HG03060 (cell line): Measurements from ENCODE around the gene SPR.
"Not testable (repeated sequence)": the region's sequence is repeated elsewhere in the genome, so short reads cannot be mapped to it uniquely, and the experiment has no call there.

Source experiments
- ATAC-seq: cut with Tn5 transposase; IDR thresholded peaks from one replicate; pipeline ENCODE4 v1.9.1; 2021; ENCODE audit warnings: low read depth, moderate number of reproducible peaks; ENCODE audit not compliant: unreplicated experiment

The SPR gene

DNA sequence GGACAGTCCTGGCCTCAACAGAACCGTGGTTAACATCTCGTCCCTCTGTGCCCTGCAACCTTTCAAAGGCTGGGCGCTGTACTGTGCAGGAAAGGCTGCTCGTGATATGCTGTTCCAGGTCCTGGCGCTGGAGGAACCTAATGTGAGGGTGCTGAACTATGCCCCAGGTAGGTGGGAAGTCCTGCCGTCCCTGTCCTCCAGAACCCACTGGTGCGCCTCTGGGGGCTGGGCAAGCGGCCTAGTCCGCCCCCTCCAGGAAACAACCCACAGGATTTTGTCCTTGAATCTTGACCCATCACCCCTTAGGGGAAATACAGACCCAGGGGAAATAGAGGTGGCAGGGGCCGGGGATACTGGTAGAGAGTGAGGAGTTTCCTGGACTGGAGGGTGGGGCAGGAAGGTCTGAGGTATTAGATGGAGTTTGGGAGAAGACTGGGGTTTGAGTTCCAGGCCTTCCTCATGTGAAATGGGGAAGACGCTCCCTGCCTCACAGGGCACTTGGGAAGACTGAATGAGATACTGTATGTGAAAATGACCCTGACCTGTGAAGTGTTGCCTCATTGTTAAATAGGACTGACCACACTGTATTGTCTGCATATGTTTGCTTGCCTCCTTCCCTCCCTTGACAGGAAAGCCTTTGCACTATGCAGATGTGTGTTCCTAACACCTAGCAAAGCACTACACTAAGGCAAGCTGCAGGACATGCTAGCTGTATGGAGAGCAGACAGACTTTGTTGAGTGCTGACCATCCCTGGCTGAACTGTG, 1.4 kb downstream of the SPR start:
- ATAC-seq, result no peak

GRCh38 chr2:72889991-72890390, 2.8 kb downstream of the SPR start:
- no peak for ATAC-seq

GRCh38 chr2:72891091-72891818, 4.0 kb downstream of the SPR start:
- no peak for ATAC-seq

DNA sequence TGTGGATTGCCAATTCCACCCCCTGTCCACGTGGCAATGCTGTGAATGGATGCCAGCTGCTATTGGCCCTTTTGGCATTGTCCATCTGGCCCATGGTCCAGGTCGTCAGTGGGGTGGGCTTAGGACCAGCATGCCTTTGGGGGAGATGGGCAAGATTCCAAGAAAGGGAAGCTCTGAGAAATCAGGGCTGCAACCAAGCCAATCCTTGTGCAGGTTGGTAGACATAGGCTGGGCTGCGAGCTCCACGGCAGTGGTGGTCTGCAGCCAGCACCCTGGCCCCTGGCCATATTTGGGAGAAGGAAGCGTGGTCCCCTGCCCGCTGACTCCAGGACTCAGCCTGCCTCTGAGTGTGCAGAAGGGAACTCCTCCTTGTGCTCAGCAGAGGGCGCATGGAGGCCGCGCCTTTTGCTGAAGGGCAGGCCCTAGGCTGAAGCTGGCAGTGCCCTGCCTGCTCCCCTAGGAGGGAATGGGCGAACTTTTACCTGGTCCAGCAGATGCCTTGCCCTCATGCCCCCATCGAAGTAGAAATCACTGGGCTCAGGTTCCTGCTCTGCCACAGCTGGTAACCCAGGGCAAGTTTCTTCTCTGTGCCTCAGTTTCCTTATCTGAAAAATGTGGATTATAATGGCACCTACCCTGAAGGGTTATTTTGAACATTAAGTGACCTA, 5.4 kb downstream of the SPR start:
- peak; percentile 47 for ATAC-seq

DNA sequence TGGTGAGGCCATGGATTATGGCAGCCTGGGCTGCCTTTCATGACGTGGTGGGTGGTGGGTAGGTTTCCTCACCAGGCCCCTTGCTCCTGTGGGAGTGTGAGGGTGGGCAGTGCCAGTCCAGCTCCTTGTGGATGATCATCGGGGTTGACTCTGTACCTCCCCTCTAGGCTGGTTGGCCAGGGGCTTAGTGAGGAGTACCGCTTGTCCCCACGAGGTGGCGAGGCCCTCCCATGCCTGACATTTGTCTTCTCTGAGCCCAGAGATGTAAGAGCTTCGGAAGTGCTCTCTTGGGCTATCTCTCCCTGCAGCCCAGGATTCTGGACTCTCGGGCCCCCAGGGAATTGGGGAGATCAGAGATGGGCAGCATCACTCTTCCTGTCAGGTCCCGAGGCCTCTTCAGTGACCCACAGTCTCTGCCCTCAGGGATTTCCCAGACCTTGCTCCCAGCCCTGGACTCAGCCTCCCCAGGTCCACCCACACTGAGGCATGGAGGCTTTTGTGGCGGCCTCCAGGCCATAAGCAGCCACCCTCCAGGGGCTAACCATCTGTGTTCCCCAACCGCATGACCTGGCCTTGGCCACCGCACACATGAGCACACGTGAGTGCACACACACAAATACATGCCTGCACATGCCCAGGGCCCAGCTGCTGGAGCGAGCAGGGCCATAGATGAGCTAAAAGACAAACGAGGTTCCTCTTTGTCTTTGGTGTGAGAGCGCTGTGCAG, 6.5 kb downstream of the SPR start:
- peak; percentile 56 for ATAC-seq

DNA sequence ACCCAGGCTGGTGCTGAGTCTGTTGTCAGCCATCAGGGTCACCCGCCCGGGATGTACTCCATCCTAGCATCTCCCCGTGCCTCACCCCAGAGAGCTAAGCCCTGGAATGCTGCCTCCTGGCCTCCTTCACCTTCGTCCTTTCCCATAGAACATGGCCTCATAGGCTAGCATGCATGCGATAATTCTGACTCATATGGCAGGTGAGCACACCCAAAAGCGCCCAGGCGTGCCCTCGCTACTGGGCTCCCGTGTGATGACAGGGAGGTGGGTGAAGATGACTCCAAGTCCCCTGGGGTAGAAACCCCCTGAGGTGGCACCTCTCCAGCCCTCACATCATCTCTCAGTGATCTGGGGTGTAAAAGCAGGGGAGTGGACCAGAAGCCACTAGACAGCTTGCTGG, 7.3 kb downstream of the SPR start:
- ATAC-seq, result no peak

DNA sequence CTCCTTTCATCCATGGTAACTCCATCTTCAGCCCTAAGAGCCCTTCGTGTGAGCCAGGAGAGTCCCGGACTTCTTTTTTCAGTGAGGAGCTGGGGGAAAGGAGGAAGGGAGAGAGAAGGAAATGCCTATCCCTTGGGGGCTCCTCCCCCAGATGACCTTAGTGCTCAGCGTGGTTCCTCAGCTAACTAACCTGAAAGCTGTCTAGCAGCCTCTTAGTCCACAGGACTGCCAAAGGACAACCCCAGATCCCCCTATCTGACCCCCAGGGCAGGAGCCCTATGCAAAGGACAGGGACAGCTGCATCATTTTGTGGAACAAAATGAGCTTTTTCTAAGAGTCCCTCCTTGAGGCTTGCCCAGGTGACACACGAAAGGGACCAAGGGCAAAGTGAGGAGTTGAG, 7.9 kb downstream of the SPR start:
- no peak for ATAC-seq

- ATAC-seq, result no peak
Measured at GRCh38 chr2:72895759-72896281, 8.6 kb downstream of the SPR start.

DNA sequence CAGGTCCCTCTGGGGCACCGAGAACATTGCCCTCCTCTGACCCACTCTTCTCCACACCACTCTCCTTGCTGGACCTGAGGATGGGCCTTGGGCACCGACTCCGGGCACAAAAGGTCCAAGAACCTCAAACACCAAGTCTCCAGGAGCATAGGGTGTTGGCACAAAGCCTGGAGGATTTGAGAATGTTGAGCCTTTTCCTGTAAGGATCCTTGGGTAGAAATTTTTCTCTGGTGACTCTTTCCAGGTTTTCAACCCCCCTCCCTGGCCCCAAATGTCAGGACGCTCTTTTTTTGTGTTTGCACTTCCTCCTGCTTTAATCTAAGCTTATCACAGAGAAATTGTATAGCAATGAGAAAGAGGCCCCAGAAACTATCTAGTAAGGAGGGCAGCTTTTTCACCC, 9.2 kb downstream of the SPR start:
- no peak for ATAC-seq

DNA sequence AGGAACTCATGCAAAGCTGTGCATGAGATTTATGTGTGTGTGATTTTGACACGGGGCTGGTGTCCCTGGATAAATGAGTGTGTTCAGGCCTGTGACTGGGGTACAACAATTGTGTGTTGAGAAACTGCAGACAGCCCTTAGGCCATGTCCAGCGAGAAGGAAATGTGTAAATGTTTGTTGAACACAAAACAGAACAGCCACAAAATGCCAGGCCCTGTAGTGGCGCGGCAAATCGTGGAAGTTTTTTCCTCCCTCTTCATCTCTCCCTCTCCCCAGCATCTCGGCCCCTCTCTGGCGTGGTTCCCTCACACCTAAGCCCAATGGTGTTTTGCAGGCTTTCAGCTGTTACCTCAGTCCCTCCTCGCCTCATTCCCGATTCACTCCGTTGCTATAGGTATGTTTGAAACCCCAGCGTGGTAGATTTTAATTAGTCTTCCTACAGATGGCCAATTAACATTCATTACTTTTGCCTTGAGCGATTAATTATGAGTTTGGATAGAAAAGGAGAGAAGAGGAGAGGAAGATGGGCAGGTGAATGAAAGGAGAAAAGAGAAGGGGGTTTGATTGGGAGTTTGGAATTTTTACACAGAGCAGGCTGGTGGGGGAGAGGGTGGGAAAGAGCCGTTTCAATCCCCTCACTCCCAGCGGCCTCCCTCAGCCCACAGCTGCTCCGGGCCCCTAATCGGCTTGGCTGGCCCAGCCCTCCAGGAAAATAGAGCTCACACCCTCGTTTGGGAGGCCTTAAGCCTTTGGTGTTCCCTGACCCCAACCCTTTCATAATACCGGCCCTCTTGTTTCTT, 10.8 kb downstream of the SPR start:
- ATAC-seq, result no peak

DNA sequence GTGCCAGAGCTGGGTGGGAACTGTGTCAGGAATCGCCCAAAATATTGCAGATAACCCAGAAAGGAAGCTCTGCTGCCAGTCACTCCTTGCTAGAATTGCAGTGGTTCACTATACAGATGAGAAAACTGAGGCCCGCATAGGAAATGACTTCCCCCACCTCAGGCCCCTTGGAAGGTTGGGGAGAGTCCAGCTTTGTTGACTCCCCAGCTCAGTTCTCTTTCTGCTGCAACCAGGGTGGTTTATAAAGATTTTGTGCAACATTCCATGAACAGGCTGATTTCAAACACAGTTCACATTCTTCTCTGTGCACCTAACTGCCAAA, 11.3 kb downstream of the SPR start:
- no peak for ATAC-seq

GRCh38 chr2:72900191-72900825, 13.1 kb downstream of the SPR start:
- ATAC-seq, result no peak

GRCh38 chr2:72901426-72901825, 14.2 kb downstream of the SPR start:
- no peak for ATAC-seq

DNA sequence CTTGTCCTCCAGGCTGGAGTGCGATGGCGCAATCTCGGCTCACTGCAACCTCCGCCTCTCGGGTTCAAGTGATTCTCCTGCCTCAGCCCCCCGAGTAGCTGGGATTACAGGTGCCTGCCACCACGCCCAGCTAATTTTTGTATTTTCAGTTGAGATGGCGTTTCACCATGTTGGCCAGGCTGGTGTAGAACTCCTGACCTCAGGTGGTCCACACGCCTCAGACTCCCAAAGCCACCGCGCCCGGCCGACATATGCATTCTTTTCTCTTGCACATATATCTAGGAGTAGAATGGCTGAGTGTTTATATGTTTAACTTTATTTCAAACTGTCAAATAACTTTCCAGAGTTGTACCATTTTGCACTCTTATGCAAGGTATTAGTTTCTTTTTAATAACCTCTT, 20.2 kb downstream of the SPR start:
- ATAC-seq, result not testable (repeated sequence)

GRCh38 chr2:72908741-72909140, 21.5 kb downstream of the SPR start:
- no peak for ATAC-seq

DNA sequence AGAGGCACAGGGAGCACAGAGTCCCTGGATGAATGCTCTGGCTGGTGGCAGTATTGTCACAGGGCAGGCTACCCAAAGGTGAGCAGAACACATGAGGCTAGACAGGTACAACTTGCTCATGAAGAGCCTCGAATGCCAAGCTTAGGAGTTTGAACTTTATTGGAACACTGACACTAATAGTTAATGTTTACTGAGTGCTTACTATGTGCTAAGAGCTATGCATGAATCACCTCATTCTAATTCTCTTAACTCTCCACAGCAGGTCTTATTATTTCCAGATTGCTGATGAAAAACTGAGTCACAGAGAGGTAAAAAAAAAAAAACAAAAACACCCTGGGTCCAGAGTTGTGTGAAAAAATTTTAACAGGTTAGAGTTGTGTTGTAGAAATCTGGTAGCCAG, 24.0 kb downstream of the SPR start:
- no peak for ATAC-seq

GRCh38 chr2:72913486-72914205, 26.4 kb downstream of the SPR start:
- no peak for ATAC-seq

DNA sequence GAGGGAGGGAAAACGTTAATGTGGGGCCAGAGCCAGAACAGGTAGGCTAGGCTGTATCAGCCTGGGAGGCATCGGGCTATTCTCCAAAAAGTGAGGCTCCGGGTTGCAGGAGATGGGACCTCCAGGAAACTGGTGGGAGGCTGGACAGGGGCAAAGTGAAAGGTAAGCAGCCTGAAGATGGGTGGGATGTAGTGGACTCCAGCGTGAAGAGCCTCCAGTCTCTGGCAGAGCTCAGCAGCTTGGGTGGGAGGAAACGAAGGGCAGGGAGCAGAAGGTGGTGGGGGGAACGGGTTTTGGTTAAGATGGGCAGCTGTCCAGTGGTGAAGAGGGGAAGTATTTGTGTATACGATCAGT, 27.0 kb downstream of the SPR start:
- no peak for ATAC-seq
